H7 (cell line): ENCODE results near the gene IL17RB. TPM values are rescaled to one million over a fixed set of nuclear protein-coding genes. Genes with fewer than 3 reads are reported as not detected.

ENCODE experiments used
- DNase-seq: peaks from one replicate; pipeline ENCODE4 v3.0.0; 2012
- H3K27me3 ChIP-seq: 2 replicates; pipeline ENCODE4 v1.6.0; 2011; ENCODE audit warnings: mild to moderate bottlenecking, low read length; ENCODE audit not compliant: control insufficient read depth, insufficient read depth
- H3K36me3 ChIP-seq: replicated peaks from 2 replicates; pipeline ENCODE4 v1.5.1; 2011; ENCODE audit warnings: low read length; ENCODE audit not compliant: control insufficient read depth, insufficient read depth
- H3K4me3 ChIP-seq: 2 replicates; pipeline ENCODE4 v1.5.1; 2011; ENCODE audit warnings: low read depth, mild to moderate bottlenecking, control low read depth, low read length, moderate library complexity; ENCODE audit not compliant: insufficient read depth
- total RNA-seq: library from RNA; depleted of rRNA; stranded (reverse); fragments of >200 nt; shearing (Covaris generic); gene quantifications from 2 replicates; pipeline ENCODE4 v1.2.3, GENCODE V29; 2014

IL17RB gene
- total RNA-seq, 1 experiment from 2014 or later: 8.9 TPM

- Histone ChIP-seq H3K4me3 (no peak overlapping the region), H3K36me3 (no peaks in the 10 kb centered on the region; the same call in 1 of the 2 replicates), H3K27me3 (no peaks in the 10 kb centered on the region)
- DNase-seq: no peak
Measured at GRCh38 chr3:53834429-53835095, 11.8 kb upstream of the IL17RB start.

GRCh38 chr3:53835257-53835656 lies 11.1 kb upstream of the IL17RB start:
- Histone ChIP-seq H3K27me3 (no peaks in the 10 kb centered on the region), H3K4me3 (no peak overlapping the region), H3K36me3 (no peaks in the 10 kb centered on the region; the same call in 1 of the 2 replicates)
- DNase-seq: no peak

- no peak overlapping the region for H3K4me3 ChIP-seq
- no peaks in the 10 kb centered on the region; the same call in 1 of the 2 replicates for H3K36me3 ChIP-seq
- no peak for DNase-seq
- no peaks in the 10 kb centered on the region for H3K27me3 ChIP-seq
Measured at GRCh38 chr3:53836084-53836872, 10.1 kb upstream of the IL17RB start.

- DNase-seq: no peak
- H3K4me3 ChIP-seq: no peak overlapping the region
Measured at GRCh38 chr3:53837331-53837730, 9.0 kb upstream of the IL17RB start.

GRCh38 chr3:53841296-53841695 lies 5.1 kb upstream of the IL17RB start:
- H3K4me3 ChIP-seq: no peak overlapping the region
- H3K36me3 ChIP-seq: no peaks in the 10 kb centered on the region; the same call in 1 of the 2 replicates
- peaks cover 1% of the 10 kb centered on the region; the same call in 1 of the 2 replicates for H3K27me3 ChIP-seq
- no peak for DNase-seq

More at GRCh38 chr3:53837331-53837730, 9.0 kb upstream of the IL17RB start:
- no peaks in the 10 kb centered on the region for H3K27me3 ChIP-seq
- H3K36me3 ChIP-seq: no peaks in the 10 kb centered on the region; the same call in 1 of the 2 replicates

- Histone ChIP-seq H3K27me3 (peaks cover 10% of the 10 kb centered on the region), H3K36me3 (no peaks in the 10 kb centered on the region; the same call in 1 of the 2 replicates)
- DNase-seq: peak; percentile 67
Measured at GRCh38 chr3:53842436-53843194, 3.8 kb upstream of the IL17RB start.

GRCh38 chr3:53843195-53844177 lies 2.9 kb upstream of the IL17RB start:
- Histone ChIP-seq H3K4me3 (no peak overlapping the region), H3K27me3 (peaks cover 10% of the 10 kb centered on the region), H3K36me3 (no peaks in the 10 kb centered on the region; the same call in 1 of the 2 replicates)
- no peak for DNase-seq

More at GRCh38 chr3:53842436-53843194, 3.8 kb upstream of the IL17RB start:
- no peak overlapping the region for H3K4me3 ChIP-seq

- DNase-seq: no peak
- Histone ChIP-seq H3K36me3 (no peaks in the 10 kb centered on the region), H3K27me3 (peaks cover 10% of the 10 kb centered on the region), H3K4me3 (no peak overlapping the region)
Measured at GRCh38 chr3:53844262-53845102, 1.9 kb upstream of the IL17RB start.

GRCh38 chr3:53845103-53845880 lies 1.1 kb upstream of the IL17RB start:
- peak overlapping the region; percentile 67 for H3K4me3 ChIP-seq
- no peaks in the 10 kb centered on the region for H3K36me3 ChIP-seq
- peaks cover 10% of the 10 kb centered on the region for H3K27me3 ChIP-seq
- DNase-seq: peak; percentile 88

- peak overlapping the region; percentile 67 for H3K4me3 ChIP-seq
- H3K36me3 ChIP-seq: no peaks in the 10 kb centered on the region
- peaks cover 10% of the 10 kb centered on the region for H3K27me3 ChIP-seq
- DNase-seq: peak; percentile 80
Measured at GRCh38 chr3:53845881-53846133, 561 bp upstream of the IL17RB start.

GRCh38 chr3:53846851-53847155 lies 435 bp downstream of the IL17RB start:
- H3K4me3 ChIP-seq: peak overlapping the region; percentile 67
- DNase-seq: no peak
- H3K27me3 ChIP-seq: peaks cover 10% of the 10 kb centered on the region
- H3K36me3 ChIP-seq: no peaks in the 10 kb centered on the region

- Histone ChIP-seq H3K27me3 (peaks cover 10% of the 10 kb centered on the region), H3K36me3 (no peaks in the 10 kb centered on the region), H3K4me3 (no peak overlapping the region)
- no peak for DNase-seq
Measured at GRCh38 chr3:53849916-53850315, 3.5 kb downstream of the IL17RB start.

- Histone ChIP-seq H3K27me3 (peaks cover 10% of the 10 kb centered on the region), H3K4me3 (no peak overlapping the region), H3K36me3 (no peaks in the 10 kb centered on the region)
- no peak for DNase-seq
Measured at GRCh38 chr3:53850895-53851294, 4.5 kb downstream of the IL17RB start.
